H9 (cell line): ENCODE measurements around the gene TSTD2. TPM values are rescaled to one million over a fixed set of nuclear protein-coding genes. Genes with fewer than 3 reads are reported as not detected.

Experiments
- DNase-seq: peaks from one replicate; pipeline ENCODE4 v3.0.0-alpha.2; 2017
- H2AFZ ChIP-seq: one replicate; pipeline ENCODE4 v1.6.1; 2013; ENCODE audit warnings: mild to moderate bottlenecking, low read length, control low read depth, moderate library complexity
- H2AK5ac ChIP-seq: 2 replicates; pipeline ENCODE4 v1.6.1; 2013; ENCODE audit warnings: low read length, control low read depth, mixed read lengths; ENCODE audit not compliant: insufficient read length
- H2BK120ac ChIP-seq: one replicate; pipeline ENCODE4 v1.6.1; 2013; ENCODE audit warnings: low read depth, mild to moderate bottlenecking, low read length, control low read depth, inconsistent platforms; ENCODE audit not compliant: poor library complexity, severe bottlenecking
- H2BK12ac ChIP-seq: 2 replicates; pipeline ENCODE4 v1.6.1; 2013; ENCODE audit warnings: low read length, control low read depth, mixed read lengths, low read depth; ENCODE audit not compliant: insufficient read length
- H2BK15ac ChIP-seq: 2 replicates; pipeline ENCODE4 v1.6.1; 2013; ENCODE audit warnings: low read depth, low read length, control low read depth
- H2BK20ac ChIP-seq: one replicate; pipeline ENCODE4 v1.6.1; 2013; ENCODE audit warnings: low read depth, mild to moderate bottlenecking, low read length, control low read depth, inconsistent platforms; ENCODE audit not compliant: poor library complexity, severe bottlenecking
- H2BK5ac ChIP-seq: 2 replicates; pipeline ENCODE4 v1.6.1; 2013; ENCODE audit warnings: low read length, control low read depth, mixed read lengths; ENCODE audit not compliant: insufficient read length
- H3K14ac ChIP-seq: 2 replicates; pipeline ENCODE4 v1.6.1; 2013; ENCODE audit warnings: low read length, control low read depth; ENCODE audit not compliant: insufficient read depth
- H3K18ac ChIP-seq: 2 replicates; pipeline ENCODE4 v1.6.1; 2013; ENCODE audit warnings: low read depth, mild to moderate bottlenecking, mixed read lengths, low read length, control low read depth; ENCODE audit not compliant: insufficient read length
- H3K23ac ChIP-seq: 2 replicates; pipeline ENCODE4 v1.6.1; 2013; ENCODE audit warnings: low read length, control low read depth, mixed read lengths, low read depth; ENCODE audit not compliant: insufficient read length
- H3K23me2 ChIP-seq: 2 replicates; pipeline ENCODE4 v1.6.1; 2013; ENCODE audit warnings: low read depth, mild to moderate bottlenecking, mixed read lengths, low read length, control low read depth; ENCODE audit not compliant: insufficient read length, poor library complexity, severe bottlenecking
- H3K27ac ChIP-seq: 2 replicates; pipeline ENCODE4 v1.5.1; 2013; ENCODE audit warnings: low read length, control low read depth, mixed read lengths, low read depth; ENCODE audit not compliant: insufficient read length
- H3K27me3 ChIP-seq: 2 replicates; pipeline ENCODE4 v1.6.1; 2013; ENCODE audit warnings: low read length, control low read depth, inconsistent platforms; ENCODE audit not compliant: insufficient read depth
- H3K4ac ChIP-seq: 2 replicates; pipeline ENCODE4 v1.6.1; 2013; ENCODE audit warnings: low read depth, mild to moderate bottlenecking, control low read depth, inconsistent platforms, low read length, moderate library complexity
- H3K4me1 ChIP-seq: 2 replicates; pipeline ENCODE4 v1.6.1; 2013; ENCODE audit warnings: low read length, control low read depth, inconsistent platforms; ENCODE audit not compliant: insufficient read depth
- H3K4me2 ChIP-seq: 2 replicates; pipeline ENCODE4 v1.6.1; 2013; ENCODE audit warnings: low read length, control low read depth, mixed read lengths; ENCODE audit not compliant: insufficient read length, insufficient read depth
- H3K56ac ChIP-seq: 2 replicates; pipeline ENCODE4 v1.6.1; 2013; ENCODE audit warnings: low read depth, mild to moderate bottlenecking, mixed read lengths, low read length, control low read depth; ENCODE audit not compliant: insufficient read length
- H3K79me1 ChIP-seq: 2 replicates; pipeline ENCODE4 v1.6.1; 2013; ENCODE audit warnings: low read depth, mild to moderate bottlenecking, moderate library complexity, low read length, control low read depth, inconsistent platforms; ENCODE audit not compliant: insufficient read depth, poor library complexity, severe bottlenecking
- H3K79me2 ChIP-seq: 2 replicates; pipeline ENCODE4 v1.6.1; 2013; ENCODE audit warnings: low read length, control low read depth, inconsistent platforms; ENCODE audit not compliant: insufficient read depth
- H3K9ac ChIP-seq: 2 replicates; pipeline ENCODE4 v1.6.1; 2013; ENCODE audit warnings: low read length, control low read depth, mixed read lengths; ENCODE audit not compliant: insufficient read length; ENCODE audit errors: extremely low read depth
- H3K9me3 ChIP-seq: one replicate; pipeline ENCODE4 v1.6.1; 2013; ENCODE audit warnings: low read depth, low read length, inconsistent platforms; ENCODE audit not compliant: control insufficient read depth
- H3T11ph ChIP-seq: one replicate; pipeline ENCODE4 v1.6.1; 2013; ENCODE audit warnings: mild to moderate bottlenecking, low read length, control low read depth, inconsistent platforms
- H4K20me1 ChIP-seq: one replicate; pipeline ENCODE4 v1.6.1; 2013; ENCODE audit not compliant: control insufficient read depth, insufficient read length, insufficient read depth
- H4K5ac ChIP-seq: 2 replicates; pipeline ENCODE4 v1.6.1; 2013; ENCODE audit warnings: low read depth, mild to moderate bottlenecking, mixed read lengths, low read length, control low read depth; ENCODE audit not compliant: insufficient read length
- H4K8ac ChIP-seq: replicated peaks from 2 replicates; pipeline ENCODE4 v1.6.1; 2013; ENCODE audit warnings: low read length, control low read depth, mixed read lengths, low read depth; ENCODE audit not compliant: insufficient read length
- H4K91ac ChIP-seq: 2 replicates; pipeline ENCODE4 v1.6.1; 2013; ENCODE audit warnings: low read depth, mild to moderate bottlenecking, moderate library complexity, mixed read lengths, low read length, control low read depth; ENCODE audit not compliant: insufficient read length
- H3K27ac Mint-ChIP-seq, 3 experiments: 2 replicates in 2 of 3; 3 replicates in 1 of 3; pipeline ENCODE4 v1.8.0; 2020 to 2021; ENCODE audit warnings: mixed read lengths in 3 of 3, mild to moderate bottlenecking in 1 of 3, moderate library complexity in 1 of 3
- H3K27me3 Mint-ChIP-seq: 2 replicates; pipeline ENCODE4 v1.8.0; 2021; ENCODE audit warnings: low read depth, mild to moderate bottlenecking, moderate library complexity, mixed read lengths
- H3K36me3 Mint-ChIP-seq, 3 experiments: 2 replicates in 2 of 3; 3 replicates in 1 of 3; pipeline ENCODE4 v1.8.0; 2020 to 2021; ENCODE audit warnings: low read depth in 3 of 3, mixed read lengths in 3 of 3; ENCODE audit not compliant: insufficient read depth in 1 of 3
- H3K4me1 Mint-ChIP-seq, 2 experiments: 2 replicates each; pipeline ENCODE4 v1.8.0; 2020; ENCODE audit warnings: mixed read lengths in 2 of 2
- H3K4me3 Mint-ChIP-seq, 2 experiments: 2 replicates in 1 of 2; 3 replicates in 1 of 2; pipeline ENCODE4 v1.8.0; 2020 to 2021; ENCODE audit warnings: mild to moderate bottlenecking in 2 of 2, mixed read lengths in 2 of 2, moderate library complexity in 1 of 2
- H3K9me3 Mint-ChIP-seq, 2 experiments: 2 replicates in 1 of 2; 3 replicates in 1 of 2; pipeline ENCODE4 v1.8.0; 2020; ENCODE audit warnings: mild to moderate bottlenecking in 2 of 2, mixed read lengths in 2 of 2, moderate library complexity in 1 of 2
- CTCF ChIP-seq: fragments of 200-600 bp; sonication (generic); conservative IDR thresholded peaks from 3 replicates; pipeline ENCODE4 v1.8.0; 2021; ENCODE audit warnings: antibody characterized with exemption, mild to moderate bottlenecking
- WGBS: extraction: QIAGEN DNeasy Blood & Tissue Kit; methylation state at CpG from one replicate; pipeline ENCODE4 v1.1.7; 2013; ENCODE audit warnings: missing lambda C conversion rate, low lambda C conversion rate, mixed read lengths; ENCODE audit not compliant: insufficient read length; ENCODE audit errors: extremely low coverage; 5-methylcytosine and 5-hydroxymethylcytosine counted together
- total RNA-seq: library from RNA; stranded (reverse); gene quantifications from 2 replicates; pipeline ENCODE4 v1.2.1, GENCODE V29; 2021

TSTD2 gene
- total RNA-seq, 1 experiment from 2014 or later, result 23.5 TPM

GRCh38 chr9:97568461-97569275 lies 64.5 kb downstream of the TSTD2 start:
- Histone ChIP-seq H2AK5ac (no peak overlapping the region), H3K4me1 (no peaks in the 10 kb centered on the region), H3K18ac (no peak overlapping the region), H3K9ac (no peak overlapping the region), H4K5ac (no peak overlapping the region), H2BK5ac (no peak overlapping the region), H3K56ac (no peak overlapping the region), H3K27ac (no peak overlapping the region), H4K20me1 (no peaks in the 10 kb centered on the region), H3K4me2 (no peak overlapping the region), H2BK12ac (no peak overlapping the region), H2BK15ac (no peak overlapping the region), H3K4ac (no peak overlapping the region), H3K14ac (no peak overlapping the region), H4K91ac (no peak overlapping the region), H2AFZ (no peak overlapping the region), H3K23ac (no peak overlapping the region), H4K8ac (no peak overlapping the region), H3K79me2 (no peaks in the 10 kb centered on the region), H3K27me3 (no peaks in the 10 kb centered on the region; the same call in 1 of the 2 replicates), H3K23me2 (no peaks in the 10 kb centered on the region), H2BK120ac (no peak overlapping the region), H3K9me3 (no peaks in the 10 kb centered on the region), H3K79me1 (no peaks in the 10 kb centered on the region), H3T11ph (no peak overlapping the region), H2BK20ac (no peak overlapping the region)
- peak; percentile 10 for DNase-seq
- H3K9me3 Mint-ChIP-seq, result no peaks in the 10 kb centered on the region; a peak in 1 of 5 replicates
- no peaks in the 10 kb centered on the region; a peak in 1 of 7 replicates for H3K36me3 Mint-ChIP-seq
- no CpG with 5 or more reads among the region's 11 CpGs for WGBS
- H3K27ac Mint-ChIP-seq, result no peak overlapping the region
- H3K4me3 Mint-ChIP-seq, result no peak overlapping the region
- H3K27me3 Mint-ChIP-seq, result peaks cover 6% of the 10 kb centered on the region
- peaks cover 18 to 20% of the 10 kb centered on the region in 2 experiments for H3K4me1 Mint-ChIP-seq
- TF ChIP-seq CTCF, result no peak
